H1 (cell line): ENCODE data around the gene FAM237A. TPM values are rescaled to one million over a fixed set of nuclear protein-coding genes. Genes with fewer than 3 reads are reported as not detected.

Experiments used
- CTCF ChIA-PET: fragments of 300-600 bp; sonication (Branson Sonifier 250); formaldehyde crosslinking; loops from one replicate; lab custom pipeline; 2021; ENCODE audit not compliant: partially characterized antibody; lab: Charles Lee
- POLR2A ChIA-PET: fragments of 300-600 bp; sonication (Branson Sonifier 250); formaldehyde crosslinking; loops from one replicate; lab custom pipeline; 2021; ENCODE audit warnings: inconsistent platforms; ENCODE audit not compliant: partially characterized antibody; lab: Charles Lee
- DNase-seq, 2 experiments: peaks; one replicate each; pipeline versions ENCODE4 v3.0.0 to v3.0.0-alpha.2; 2010 to 2022; ENCODE audit warnings: low spot score in 2 of 2, low read depth in 1 of 2, mixed read lengths in 1 of 2
- FAIRE-seq: peaks from 2 replicates; lab custom pipeline; 2011; peaks lifted over from hg19 to GRCh38; lab: Jason Lieb, UNC
- H2AFZ ChIP-seq: 2 replicates; pipeline ENCODE4 v1.8.1; 2012; ENCODE audit warnings: low read length, inconsistent platforms
- H2AK5ac ChIP-seq: 2 replicates; pipeline ENCODE4 v1.6.1; 2013; ENCODE audit warnings: low read depth, low read length
- H2BK120ac ChIP-seq: replicated peaks from 2 replicates; pipeline ENCODE3; 2013; ENCODE audit warnings: low read depth, low read length, inconsistent platforms
- H2BK12ac ChIP-seq: 2 replicates; pipeline ENCODE4 v1.6.1; 2013; ENCODE audit warnings: low read depth, low read length
- H2BK15ac ChIP-seq: 2 replicates; pipeline ENCODE4 v1.6.1; 2013; ENCODE audit warnings: low read length
- H2BK20ac ChIP-seq: 2 replicates; pipeline ENCODE4 v1.6.1; 2013; ENCODE audit warnings: low read length
- H2BK5ac ChIP-seq: 2 replicates; pipeline ENCODE4 v1.6.1; 2013; ENCODE audit warnings: low read depth, low read length
- H3K14ac ChIP-seq: 2 replicates; pipeline ENCODE4 v1.6.1; 2013; ENCODE audit warnings: inconsistent platforms; ENCODE audit not compliant: insufficient read length
- H3K18ac ChIP-seq: 2 replicates; pipeline ENCODE4 v1.6.1; 2013; ENCODE audit warnings: low read length; ENCODE audit errors: extremely low read depth
- H3K23ac ChIP-seq: 2 replicates; pipeline ENCODE4 v1.6.1; 2013; ENCODE audit warnings: inconsistent platforms; ENCODE audit not compliant: insufficient read length
- H3K23me2 ChIP-seq: 2 replicates; pipeline ENCODE4 v1.6.1; 2013; ENCODE audit warnings: low read depth, low read length
- H3K27ac ChIP-seq: 2 replicates; pipeline ENCODE4 v1.6.1; 2011; ENCODE audit warnings: low read depth, low read length, inconsistent platforms
- H3K27me3 ChIP-seq, 4 experiments: replicated peaks in 1 of 4; 1 replicate in 1 of 4; 2 replicates in 3 of 4; pipeline versions ENCODE4 v1.6.1 to v1.8.1; 2011 to 2013; ENCODE audit warnings: low read length in 3 of 4, mild to moderate bottlenecking in 3 of 4, inconsistent platforms in 2 of 4, mixed read lengths in 2 of 4, moderate library complexity in 1 of 4; ENCODE audit not compliant: control insufficient read depth in 3 of 4, insufficient read depth in 3 of 4; ENCODE audit errors: extremely low read depth in 1 of 4
- H3K36me3 ChIP-seq, 4 experiments: 2 replicates each; pipeline versions ENCODE4 v1.6.1 to v1.8.1; 2011 to 2013; ENCODE audit warnings: mild to moderate bottlenecking in 4 of 4, low read length in 3 of 4, moderate library complexity in 2 of 4, control low read depth in 1 of 4, inconsistent platforms in 1 of 4; ENCODE audit not compliant: insufficient read depth in 4 of 4, control insufficient read depth in 2 of 4
- H3K4ac ChIP-seq: replicated peaks from 2 replicates; pipeline ENCODE3; 2013; ENCODE audit warnings: low read length, low read depth, mixed read lengths, inconsistent platforms; ENCODE audit not compliant: insufficient read length
- H3K4me1 ChIP-seq, 4 experiments: replicated peaks in 1 of 4; 1 replicate in 1 of 4; 2 replicates in 3 of 4; pipeline versions ENCODE4 v1.6.1 to v1.8.1; 2011 to 2013; ENCODE audit warnings: low read length in 3 of 4, inconsistent platforms in 2 of 4, mixed read lengths in 1 of 4; ENCODE audit not compliant: insufficient read depth in 4 of 4, control insufficient read depth in 3 of 4
- H3K4me2 ChIP-seq, 2 experiments: 2 replicates each; pipeline versions ENCODE4 v1.6.1 to v1.8.1; 2011 to 2013; ENCODE audit warnings: low read depth in 2 of 2, low read length in 2 of 2, control low read depth in 1 of 2, inconsistent platforms in 1 of 2, mild to moderate bottlenecking in 1 of 2; ENCODE audit not compliant: insufficient read depth in 1 of 2
- H3K4me3 ChIP-seq, 4 experiments: fragments of 200-600, 300-600 bp in 1 of 4; sonication (generic), shearing (Covaris generic), sonication (Bioruptor Twin) in 1 of 4; 2 replicates each; pipeline versions ENCODE4 v1.5.1 to v1.8.1; 2011 to 2016; ENCODE audit warnings: low read length in 4 of 4, low read depth in 3 of 4, control low read depth in 2 of 4, inconsistent platforms in 2 of 4, mild to moderate bottlenecking in 2 of 4, mixed read lengths in 1 of 4, moderate library complexity in 1 of 4; ENCODE audit not compliant: insufficient read depth in 2 of 4; ENCODE audit errors: extremely low read depth in 1 of 4
- H3K56ac ChIP-seq: replicated peaks from 2 replicates; pipeline ENCODE3; 2013; ENCODE audit warnings: low read depth, mild to moderate bottlenecking, mixed read lengths, low read length, inconsistent platforms; ENCODE audit not compliant: insufficient read length
- H3K79me1 ChIP-seq: 2 replicates; pipeline ENCODE4 v1.6.1; 2013; ENCODE audit warnings: low read depth, low read length, control low read depth
- H3K79me2 ChIP-seq, 2 experiments: 2 replicates each; pipeline versions ENCODE4 v1.6.1 to v1.8.1; 2012 to 2013; ENCODE audit warnings: low read length in 2 of 2, mild to moderate bottlenecking in 2 of 2, inconsistent platforms in 1 of 2; ENCODE audit not compliant: insufficient read depth in 2 of 2, control insufficient read depth in 1 of 2
- H3K9ac ChIP-seq, 4 experiments: replicated peaks in 1 of 4; 1 replicate in 1 of 4; 2 replicates in 3 of 4; pipeline versions ENCODE4 v1.6.1 to v1.8.1; 2011 to 2013; ENCODE audit warnings: low read depth in 3 of 4, low read length in 3 of 4, control low read depth in 2 of 4, mild to moderate bottlenecking in 2 of 4, moderate library complexity in 2 of 4, inconsistent platforms in 1 of 4; ENCODE audit errors: extremely low read depth in 1 of 4
- H3K9me3 ChIP-seq, 2 experiments: 2 replicates each; pipeline versions ENCODE4 v1.6.1 to v1.8.1; 2012 to 2013; ENCODE audit warnings: mild to moderate bottlenecking in 2 of 2, moderate library complexity in 2 of 2, control low read depth in 1 of 2, inconsistent platforms in 1 of 2, low read depth in 1 of 2, low read length in 1 of 2, mixed read lengths in 1 of 2; ENCODE audit not compliant: insufficient read depth in 2 of 2
- H4K20me1 ChIP-seq, 2 experiments: replicated peaks in 1 of 2; 2 replicates each; pipeline versions ENCODE3 to v1.8.1; 2011 to 2013; ENCODE audit warnings: inconsistent platforms in 2 of 2, low read length in 2 of 2, mild to moderate bottlenecking in 1 of 2; ENCODE audit not compliant: insufficient read depth in 2 of 2, control insufficient read depth in 1 of 2
- H4K5ac ChIP-seq: 2 replicates; pipeline ENCODE4 v1.6.1; 2013; ENCODE audit warnings: low read length, low read depth, mixed read lengths, inconsistent platforms; ENCODE audit not compliant: insufficient read length
- H4K8ac ChIP-seq: 2 replicates; pipeline ENCODE4 v1.8.0; 2013; ENCODE audit warnings: mild to moderate bottlenecking, moderate library complexity, low read length, inconsistent platforms; ENCODE audit not compliant: insufficient read depth; ENCODE audit errors: extremely low read depth
- H4K91ac ChIP-seq: replicated peaks from 2 replicates; pipeline ENCODE3; 2013; ENCODE audit warnings: low read length, mixed read lengths, inconsistent platforms; ENCODE audit not compliant: insufficient read length
- CREB1 ChIP-seq: IDR thresholded peaks from 2 replicates; pipeline ENCODE4 v1.6.1; 2012; ENCODE audit warnings: inconsistent platforms
- RXRA ChIP-seq: IDR thresholded peaks from 2 replicates; pipeline ENCODE4 v1.6.1; 2011; ENCODE audit warnings: low read depth, mild to moderate bottlenecking, low read length, moderate library complexity; ENCODE audit not compliant: insufficient read depth
- SUZ12 ChIP-seq: fragments of 200-600 bp; sonication (generic); IDR thresholded peaks from 2 replicates; pipeline ENCODE4 v1.6.1; 2012; ENCODE audit warnings: mild to moderate bottlenecking, inconsistent platforms, low read length, moderate library complexity, mixed read lengths
- WGBS, 2 experiments: shearing (Covaris generic) in 1 of 2; methylation state at CpG; one replicate each; pipeline versions ENCODE4 v1.1.6 to v1.1.7; 2013 to 2015; ENCODE audit warnings: low lambda C conversion rate in 2 of 2, mixed read lengths in 2 of 2, inconsistent platforms in 1 of 2, low coverage in 1 of 2, missing lambda C conversion rate in 1 of 2; ENCODE audit not compliant: insufficient replicate concordance in 2 of 2, insufficient coverage in 1 of 2, insufficient read length in 1 of 2; ENCODE audit errors: extremely low coverage in 1 of 2, missing lambda C conversion rate in 1 of 2; 5-methylcytosine and 5-hydroxymethylcytosine counted together
- polyA plus RNA-seq, 7 experiments: library from polyadenylated mRNA; depleted of rRNA in 3 of 7; stranded (reverse) in 5 of 7; unstranded in 2 of 7; fragments of >200 nt in 5 of 7; fragments of 200-250 nt in 2 of 7; gene quantifications; 1 replicate in 5 of 7; 2 replicates in 1 of 7; 4 replicates in 1 of 7; pipeline versions ENCODE4 v1.2.1 to v1.2.3, GENCODE V29; 2011 to 2013; ENCODE audit warnings: missing spikeins in 2 of 7, mixed read lengths in 2 of 7
- total RNA-seq: library from RNA; stranded (reverse); fragmentation: NEBNext Ultra II Directional; extraction: Animal tissue kit (Norgen Biotek cat#: 25700); gene quantifications from 2 replicates; pipeline ENCODE4 v1.2.1, GENCODE V29; 2021

The FAM237A gene
- total and polyA plus RNA-seq, 2 of the 8 experiments (the other 6 are each of a cell fraction or from before 2014, with no cell fraction given) = not detected

DNA sequence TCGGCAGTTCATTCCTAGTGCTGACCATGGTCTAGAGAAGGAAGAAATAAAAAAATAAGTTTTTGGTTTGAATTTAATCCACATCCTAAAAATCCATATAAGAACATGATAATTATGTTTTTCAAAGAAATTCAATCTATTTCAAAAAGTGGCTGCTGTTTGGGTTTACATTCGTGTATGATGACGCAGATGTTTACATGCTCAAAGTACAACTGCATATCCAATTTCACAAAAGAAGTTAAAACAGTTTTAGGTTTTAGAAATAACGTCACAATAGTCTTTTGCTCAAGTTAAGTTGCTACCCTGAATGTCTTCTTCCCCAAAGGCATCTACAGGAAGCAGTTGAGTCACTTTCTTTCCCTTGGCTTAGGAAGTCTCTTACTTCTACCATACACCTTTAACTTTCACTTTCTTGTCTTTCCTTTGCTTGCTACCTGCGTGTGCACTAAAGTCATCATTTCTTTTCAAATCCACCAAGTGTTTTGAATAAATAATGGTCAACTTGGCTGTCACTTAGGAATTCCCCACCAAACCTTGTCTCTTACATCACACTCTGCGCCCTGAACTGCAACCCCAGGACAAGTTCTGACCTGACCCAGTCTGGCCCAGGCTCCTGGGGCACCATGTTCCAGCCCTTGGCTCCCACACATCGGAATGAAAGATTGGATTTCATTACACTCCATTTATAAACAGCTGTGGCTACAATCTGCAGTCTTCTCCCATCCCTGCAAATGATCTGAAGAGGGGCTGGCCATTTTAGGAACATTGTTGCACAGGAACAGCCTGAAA, 28.4 kb downstream of the FAM237A start:
- H2AK5ac ChIP-seq = no peak overlapping the region
- no peak overlapping the region for H2BK5ac ChIP-seq
- WGBS, 2 experiments = 81% methylated on average over 7 of the region's 7 CpGs; no CpG with 5 or more reads in 1 of the 2 experiments
- H3K9ac ChIP-seq = no peak overlapping the region
- H2BK20ac ChIP-seq = no peak overlapping the region
- no peaks in the 10 kb centered on the region for H3K4me1 ChIP-seq
- no peak overlapping the region for H3K14ac ChIP-seq
- ChIA-PET CTCF (no interaction called here), POLR2A (no interaction called here)
- no peaks in the 10 kb centered on the region for H3K79me1 ChIP-seq
- no peak overlapping the region for H4K5ac ChIP-seq
- no peak for FAIRE-seq
- no peak overlapping the region for H2BK12ac ChIP-seq
- no peak overlapping the region for H3K18ac ChIP-seq
- no peak overlapping the region for H2BK120ac ChIP-seq
- no peak overlapping the region for H4K91ac ChIP-seq
- no peak overlapping the region for H3K4ac ChIP-seq
- no peak overlapping the region for H3K23ac ChIP-seq
- no peak overlapping the region for H3K4me3 ChIP-seq
- H3K27ac ChIP-seq = no peak overlapping the region
- H3K9me3 ChIP-seq = no peaks in the 10 kb centered on the region
- H2BK15ac ChIP-seq = no peak overlapping the region
- no peaks in the 10 kb centered on the region for H3K27me3 ChIP-seq
- no peak overlapping the region for H3K4me2 ChIP-seq
- no peaks in the 10 kb centered on the region; the same call in 1 of the 2 replicates for H3K23me2 ChIP-seq
- no peak overlapping the region for H4K8ac ChIP-seq
- H4K20me1 ChIP-seq = no peaks in the 10 kb centered on the region
- no peaks in the 10 kb centered on the region for H3K36me3 ChIP-seq
- H3K79me2 ChIP-seq = no peaks in the 10 kb centered on the region
- no peak overlapping the region for H3K56ac ChIP-seq
- DNase-seq = no peak
- no peak overlapping the region for H2AFZ ChIP-seq
- TF ChIP-seq CREB1 = no peak
- no peak for TF ChIP-seq SUZ12
- TF ChIP-seq RXRA = no peak
